Measurements from ENCODE around the gene YWHAQ.
A peak's percentile ranks its signal among the peaks of the same experiment; 100 is the strongest.

YWHAQ gene
- 207 to 319 (median 255) reads per million in 3 donors for total RNA-seq

- peaks cover 29% of the 10 kb centered on the region for H3K4me1 ChIP-seq (ENCODE audit: control insufficient read depth, insufficient read depth, low read length, poor library complexity, severe bottlenecking)
- peak within 1 kb of the TSS; percentile 83 for H3K27ac ChIP-seq (ENCODE audit: insufficient read depth, low read length, poor library complexity, severe bottlenecking)
- DNase-seq = peak; percentile 94 to 96 (median 96)
- H3K36me3 ChIP-seq (ENCODE audit: control insufficient read depth, insufficient read depth, low read length) = peaks cover 4% of the 10 kb centered on the region
- no peaks in the 10 kb centered on the region for H3K9me3 ChIP-seq (ENCODE audit: control insufficient read depth, low read length)
- H3K27me3 ChIP-seq (replicated peaks; ENCODE audit: control insufficient read depth, insufficient read depth, low read length, poor library complexity, severe bottlenecking) = no peaks in the 10 kb centered on the region
- peak within 1 kb of the TSS; percentile 82 for H3K4me3 ChIP-seq (ENCODE audit: insufficient read depth, low read depth, low read length, poor library complexity, severe bottlenecking)
Observed at GRCh38 chr2:9630736-9631552, at the start of gene YWHAQ. YWHAQ (minus strand) TSS chr2:9630997; CDS start chr2:9630452, 545 bp downstream.

- DNase-seq = no peak
- Histone ChIP-seq H3K4me3 (ENCODE audit: insufficient read depth, low read depth, low read length, poor library complexity, severe bottlenecking) (no peak overlapping the region), H3K27me3 (replicated peaks; ENCODE audit: control insufficient read depth, insufficient read depth, low read length, poor library complexity, severe bottlenecking) (no peaks in the 10 kb centered on the region), H3K27ac (ENCODE audit: insufficient read depth, low read length, poor library complexity, severe bottlenecking) (no peak overlapping the region), H3K4me1 (ENCODE audit: control insufficient read depth, insufficient read depth, low read length, poor library complexity, severe bottlenecking) (peaks cover 3% of the 10 kb centered on the region), H3K36me3 (ENCODE audit: control insufficient read depth, insufficient read depth, low read length) (no peaks in the 10 kb centered on the region), H3K9me3 (ENCODE audit: control insufficient read depth, low read length) (no peaks in the 10 kb centered on the region)
Observed at GRCh38 chr2:9680082-9680481, 49.3 kb upstream of the YWHAQ start.

DNA sequence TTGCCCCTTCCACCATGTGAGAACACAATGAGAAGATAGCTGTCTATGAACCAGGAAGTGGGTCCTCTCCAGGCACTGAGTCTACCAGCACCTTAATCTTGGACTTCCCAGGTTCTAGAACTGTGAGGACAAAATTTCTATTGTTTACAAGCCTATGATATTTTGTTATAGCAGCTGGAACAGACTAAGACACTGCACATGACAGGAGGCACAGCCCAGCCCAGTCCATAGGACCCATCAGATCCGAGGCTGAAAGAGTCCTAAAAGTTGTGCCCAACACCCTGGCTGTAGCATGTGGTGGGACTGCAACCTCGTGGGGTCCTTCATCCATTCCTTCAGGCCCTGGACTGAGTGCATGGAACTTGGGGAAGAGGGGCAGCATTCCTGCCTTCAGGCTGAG, 48.4 kb upstream of the YWHAQ start:
- H3K27me3 ChIP-seq (replicated peaks; ENCODE audit: control insufficient read depth, insufficient read depth, low read length, poor library complexity, severe bottlenecking) = no peaks in the 10 kb centered on the region
- no peaks in the 10 kb centered on the region for H3K36me3 ChIP-seq (ENCODE audit: control insufficient read depth, insufficient read depth, low read length)
- peaks cover 3% of the 10 kb centered on the region for H3K4me1 ChIP-seq (ENCODE audit: control insufficient read depth, insufficient read depth, low read length, poor library complexity, severe bottlenecking)
- no peak overlapping the region for H3K4me3 ChIP-seq (ENCODE audit: insufficient read depth, low read depth, low read length, poor library complexity, severe bottlenecking)
- H3K27ac ChIP-seq (ENCODE audit: insufficient read depth, low read length, poor library complexity, severe bottlenecking) = no peak overlapping the region
- no peaks in the 10 kb centered on the region for H3K9me3 ChIP-seq (ENCODE audit: control insufficient read depth, low read length)
- no peak for DNase-seq

DNA sequence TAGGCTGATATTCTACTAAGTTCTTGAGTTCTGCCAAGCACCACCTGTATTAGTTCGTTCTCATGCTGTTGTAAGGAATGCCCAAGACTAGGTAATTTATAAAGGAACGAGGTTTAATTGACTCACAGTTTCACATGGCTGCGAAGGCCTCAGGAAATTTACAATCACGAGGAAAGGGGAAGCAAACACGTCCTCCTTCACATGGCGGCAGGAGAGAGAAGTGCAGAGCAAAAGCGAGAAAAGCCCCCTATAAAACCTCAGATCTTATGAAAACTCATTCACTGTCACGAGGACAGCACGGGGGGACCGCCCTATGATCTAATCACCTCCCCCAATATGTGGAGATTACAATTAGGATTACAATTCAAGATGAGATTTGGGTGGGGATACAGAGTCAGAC, 47.7 kb upstream of the YWHAQ start:
- H3K36me3 ChIP-seq (ENCODE audit: control insufficient read depth, insufficient read depth, low read length) = no peaks in the 10 kb centered on the region
- no peak overlapping the region for H3K4me3 ChIP-seq (ENCODE audit: insufficient read depth, low read depth, low read length, poor library complexity, severe bottlenecking)
- no peak for DNase-seq
- H3K27ac ChIP-seq (ENCODE audit: insufficient read depth, low read length, poor library complexity, severe bottlenecking) = no peak overlapping the region
- H3K27me3 ChIP-seq (replicated peaks; ENCODE audit: control insufficient read depth, insufficient read depth, low read length, poor library complexity, severe bottlenecking) = no peaks in the 10 kb centered on the region
- peaks cover 3% of the 10 kb centered on the region for H3K4me1 ChIP-seq (ENCODE audit: control insufficient read depth, insufficient read depth, low read length, poor library complexity, severe bottlenecking)
- no peaks in the 10 kb centered on the region for H3K9me3 ChIP-seq (ENCODE audit: control insufficient read depth, low read length)

DNA sequence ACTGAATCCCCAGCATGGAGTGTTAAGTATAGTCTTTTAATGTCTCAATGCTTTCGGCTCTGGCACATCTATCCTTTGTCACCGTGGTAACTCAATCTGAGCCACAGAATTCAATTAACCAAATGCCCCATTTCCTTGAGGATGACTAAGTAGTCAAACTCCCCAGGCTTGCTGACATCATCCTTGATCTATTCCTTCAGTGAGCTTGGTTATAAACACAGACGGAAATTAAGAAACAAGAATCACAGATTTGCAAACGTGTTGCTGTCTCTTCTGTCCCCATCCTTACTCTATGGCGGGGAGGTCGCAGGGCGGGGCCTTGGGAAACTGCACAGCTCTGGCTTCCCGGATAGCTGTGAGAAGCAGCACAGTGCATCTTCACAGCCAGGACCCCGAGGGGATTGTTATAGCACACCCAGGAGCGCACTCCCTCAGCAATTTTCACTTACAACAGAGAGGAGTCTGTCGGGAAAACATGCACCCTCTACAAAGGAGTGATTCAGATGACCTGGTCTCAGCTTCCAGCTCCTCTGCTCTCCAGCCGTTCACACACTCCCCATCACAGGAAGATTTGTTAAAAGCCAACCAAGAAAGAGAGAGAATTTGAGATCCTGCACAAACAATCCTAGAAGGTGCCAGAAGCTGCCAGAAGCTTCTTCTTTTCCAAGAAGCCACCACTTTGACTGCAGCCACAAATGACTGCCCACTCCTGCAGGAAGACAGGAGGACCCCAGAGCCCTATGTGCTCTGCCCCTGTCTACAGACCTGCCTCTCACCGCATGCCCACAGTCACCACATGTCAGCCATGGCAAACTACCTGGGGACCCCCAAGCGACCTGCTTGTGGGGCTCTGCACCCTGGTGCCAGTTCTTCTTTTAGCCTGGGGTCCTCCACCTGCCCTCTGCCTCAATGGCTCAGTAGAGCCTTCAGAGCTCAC, 44.9 kb upstream of the YWHAQ start:
- Histone ChIP-seq H3K9me3 (ENCODE audit: control insufficient read depth, low read length) (no peaks in the 10 kb centered on the region), H3K4me3 (ENCODE audit: insufficient read depth, low read depth, low read length, poor library complexity, severe bottlenecking) (no peak overlapping the region), H3K4me1 (ENCODE audit: control insufficient read depth, insufficient read depth, low read length, poor library complexity, severe bottlenecking) (peaks cover 2% of the 10 kb centered on the region), H3K36me3 (ENCODE audit: control insufficient read depth, insufficient read depth, low read length) (no peaks in the 10 kb centered on the region), H3K27me3 (replicated peaks; ENCODE audit: control insufficient read depth, insufficient read depth, low read length, poor library complexity, severe bottlenecking) (no peaks in the 10 kb centered on the region), H3K27ac (ENCODE audit: insufficient read depth, low read length, poor library complexity, severe bottlenecking) (no peak overlapping the region)
- DNase-seq = no peak

GRCh38 chr2:9674891-9675414, 44.2 kb upstream of the YWHAQ start:
- DNase-seq = no peak
- Histone ChIP-seq H3K4me1 (ENCODE audit: control insufficient read depth, insufficient read depth, low read length, poor library complexity, severe bottlenecking) (no peaks in the 10 kb centered on the region), H3K4me3 (ENCODE audit: insufficient read depth, low read depth, low read length, poor library complexity, severe bottlenecking) (no peak overlapping the region), H3K27ac (ENCODE audit: insufficient read depth, low read length, poor library complexity, severe bottlenecking) (no peak overlapping the region), H3K9me3 (ENCODE audit: control insufficient read depth, low read length) (no peaks in the 10 kb centered on the region), H3K36me3 (ENCODE audit: control insufficient read depth, insufficient read depth, low read length) (no peaks in the 10 kb centered on the region), H3K27me3 (replicated peaks; ENCODE audit: control insufficient read depth, insufficient read depth, low read length, poor library complexity, severe bottlenecking) (no peaks in the 10 kb centered on the region)

- H3K9me3 ChIP-seq (ENCODE audit: control insufficient read depth, low read length) = no peaks in the 10 kb centered on the region
- no peak for DNase-seq
Observed at GRCh38 chr2:9673914-9674481, 43.2 kb upstream of the YWHAQ start.

DNA sequence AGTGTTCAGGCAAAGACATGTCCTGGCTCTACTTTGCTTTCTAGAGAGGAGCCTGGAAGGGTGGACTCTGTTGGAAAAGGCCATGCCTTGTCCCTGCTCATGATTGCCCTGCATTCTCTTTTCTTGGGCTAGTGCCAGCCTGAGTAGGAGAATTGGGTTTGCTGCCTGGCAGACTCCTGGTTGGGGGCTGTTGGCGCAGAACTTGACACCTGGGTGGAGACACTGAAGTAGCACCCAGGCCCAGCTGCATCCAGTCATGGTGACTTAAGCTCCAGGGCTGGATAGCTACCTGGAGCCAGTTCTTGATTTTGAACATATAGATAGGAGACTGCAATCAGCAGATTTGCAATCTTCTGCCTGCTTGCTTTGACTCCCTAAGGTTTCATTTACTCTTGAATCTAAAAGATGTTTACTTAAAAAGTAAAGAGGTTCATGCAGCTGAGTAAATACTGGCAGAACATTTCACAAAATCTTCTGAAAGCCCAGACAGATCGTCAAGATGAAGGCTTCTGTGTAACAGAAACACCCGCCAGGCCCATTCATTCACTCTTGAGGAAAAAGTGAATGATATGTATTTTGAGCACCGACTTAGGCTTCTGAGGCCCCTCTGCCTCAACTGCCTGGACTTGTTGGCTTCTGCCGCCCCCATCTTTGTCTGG, 38.0 kb upstream of the YWHAQ start:
- Histone ChIP-seq H3K27me3 (replicated peaks; ENCODE audit: control insufficient read depth, insufficient read depth, low read length, poor library complexity, severe bottlenecking) (no peaks in the 10 kb centered on the region), H3K36me3 (ENCODE audit: control insufficient read depth, insufficient read depth, low read length) (no peaks in the 10 kb centered on the region), H3K4me1 (ENCODE audit: control insufficient read depth, insufficient read depth, low read length, poor library complexity, severe bottlenecking) (no peaks in the 10 kb centered on the region), H3K27ac (ENCODE audit: insufficient read depth, low read length, poor library complexity, severe bottlenecking) (no peak overlapping the region), H3K4me3 (ENCODE audit: insufficient read depth, low read depth, low read length, poor library complexity, severe bottlenecking) (no peak overlapping the region), H3K9me3 (ENCODE audit: control insufficient read depth, low read length) (no peaks in the 10 kb centered on the region)
- no peak for DNase-seq

More at GRCh38 chr2:9673914-9674481, 43.2 kb upstream of the YWHAQ start:
- Histone ChIP-seq H3K4me1 (ENCODE audit: control insufficient read depth, insufficient read depth, low read length, poor library complexity, severe bottlenecking) (no peaks in the 10 kb centered on the region), H3K4me3 (ENCODE audit: insufficient read depth, low read depth, low read length, poor library complexity, severe bottlenecking) (no peak overlapping the region), H3K36me3 (ENCODE audit: control insufficient read depth, insufficient read depth, low read length) (no peaks in the 10 kb centered on the region), H3K27ac (ENCODE audit: insufficient read depth, low read length, poor library complexity, severe bottlenecking) (no peak overlapping the region), H3K27me3 (replicated peaks; ENCODE audit: control insufficient read depth, insufficient read depth, low read length, poor library complexity, severe bottlenecking) (no peaks in the 10 kb centered on the region)

DNA sequence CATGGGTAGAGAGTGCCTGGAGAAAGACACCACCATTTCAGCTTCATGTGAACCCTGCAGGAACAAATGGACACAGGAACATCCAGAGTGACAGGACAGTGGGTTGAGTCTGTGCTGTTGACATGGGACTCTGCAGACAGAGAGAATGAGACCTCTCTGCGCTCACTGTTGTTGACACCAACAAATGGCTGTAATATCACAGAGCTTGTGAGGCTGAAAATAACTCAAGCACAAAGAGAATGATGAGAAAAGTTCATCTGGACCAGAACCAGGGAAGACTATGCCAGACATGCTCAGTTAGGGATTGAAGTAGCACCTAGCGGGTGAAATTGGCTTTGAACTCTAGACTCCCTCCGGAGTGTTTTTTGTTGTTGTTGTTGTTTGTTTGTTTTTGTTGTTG, 37.0 kb upstream of the YWHAQ start:
- DNase-seq = no peak
- H3K27ac ChIP-seq (ENCODE audit: insufficient read depth, low read length, poor library complexity, severe bottlenecking) = no peak overlapping the region
- no peaks in the 10 kb centered on the region for H3K9me3 ChIP-seq (ENCODE audit: control insufficient read depth, low read length)
- H3K4me3 ChIP-seq (ENCODE audit: insufficient read depth, low read depth, low read length, poor library complexity, severe bottlenecking) = no peak overlapping the region
- no peaks in the 10 kb centered on the region for H3K36me3 ChIP-seq (ENCODE audit: control insufficient read depth, insufficient read depth, low read length)
- H3K4me1 ChIP-seq (ENCODE audit: control insufficient read depth, insufficient read depth, low read length, poor library complexity, severe bottlenecking) = no peaks in the 10 kb centered on the region
- H3K27me3 ChIP-seq (replicated peaks; ENCODE audit: control insufficient read depth, insufficient read depth, low read length, poor library complexity, severe bottlenecking) = no peaks in the 10 kb centered on the region
